MG63 (cell line): ENCODE measurements around the gene AGO1. TPM values are rescaled to one million over a fixed set of nuclear protein-coding genes. Genes with fewer than 3 reads are reported as not detected.
"Not testable (repeated sequence)": the region's sequence is repeated elsewhere in the genome, so short reads cannot be mapped to it uniquely, and the experiment has no call there.

Experiments
- DNase-seq: peaks from one replicate; pipeline ENCODE4 v3.0.0-alpha.2; 2020
- H3K27me3 ChIP-seq: fragments of 250-450 bp; sonication (Bioruptor Pico); 2 replicates; pipeline ENCODE4 v1.5.1; 2020; ENCODE audit warnings: mild to moderate bottlenecking, moderate library complexity
- H3K36me3 ChIP-seq: fragments of 250-450 bp; sonication (Bioruptor Pico); 2 replicates; pipeline ENCODE4 v1.5.1; 2020; ENCODE audit warnings: mild to moderate bottlenecking, moderate library complexity
- H3K4me3 ChIP-seq: fragments of 250-450 bp; sonication (Bioruptor Pico); 2 replicates; pipeline ENCODE4 v1.5.1; 2020; ENCODE audit warnings: mild to moderate bottlenecking, moderate library complexity
- H3K9me3 ChIP-seq: fragments of 250-450 bp; sonication (Bioruptor Pico); 2 replicates; pipeline ENCODE4 v1.5.1; 2020; ENCODE audit warnings: mild to moderate bottlenecking, moderate library complexity
- total RNA-seq: library from RNA; depleted of rRNA; stranded (reverse); fragments of >200 nt; shearing (Covaris generic); gene quantifications from 2 replicates; pipeline ENCODE4 v1.2.3, GENCODE V29; 2014; ENCODE audit warnings: low replicate concordance

Gene AGO1
- total RNA-seq, 1 experiment from 2014 or later = 8.8 TPM

GRCh38 chr1:35888255-35888654 is 5.2 kb downstream of the AGO1 start:
- Histone ChIP-seq H3K36me3 (peaks cover 5% of the 10 kb centered on the region; the same call in 1 of the 2 replicates), H3K4me3 (no peak overlapping the region), H3K9me3 (no peaks in the 10 kb centered on the region), H3K27me3 (no peaks in the 10 kb centered on the region)
- no peak for DNase-seq

DNA sequence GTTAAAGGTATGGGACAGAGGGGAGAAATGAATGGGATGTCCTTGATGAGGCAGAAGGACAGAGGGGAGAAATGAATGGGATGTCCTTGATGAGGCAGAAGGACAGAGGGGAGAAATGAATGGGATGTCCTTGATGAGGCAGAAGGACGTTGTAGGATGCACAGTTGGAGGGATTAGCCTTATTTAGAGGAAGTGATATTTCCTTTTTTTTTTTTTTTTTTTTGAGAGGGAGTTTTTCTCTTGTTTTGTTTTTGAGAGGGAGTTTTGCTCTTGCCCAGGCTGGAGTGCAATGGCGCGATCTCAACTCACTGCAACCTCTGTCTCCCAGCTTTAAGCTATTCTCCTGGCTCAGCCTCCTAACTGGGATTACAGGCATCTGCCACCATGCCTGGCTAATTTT is 6.0 kb downstream of the AGO1 start:
- H3K9me3 ChIP-seq, H3K27me3 ChIP-seq, DNase-seq, H3K4me3 ChIP-seq, H3K36me3 ChIP-seq: not testable (repeated sequence)

GRCh38 chr1:35893051-35893879 is 10.3 kb downstream of the AGO1 start:
- DNase-seq = no peak
- H3K4me3 ChIP-seq = no peak overlapping the region
- no peaks in the 10 kb centered on the region for H3K9me3 ChIP-seq
- H3K27me3 ChIP-seq = no peaks in the 10 kb centered on the region
- H3K36me3 ChIP-seq = peaks cover 11% of the 10 kb centered on the region

DNA sequence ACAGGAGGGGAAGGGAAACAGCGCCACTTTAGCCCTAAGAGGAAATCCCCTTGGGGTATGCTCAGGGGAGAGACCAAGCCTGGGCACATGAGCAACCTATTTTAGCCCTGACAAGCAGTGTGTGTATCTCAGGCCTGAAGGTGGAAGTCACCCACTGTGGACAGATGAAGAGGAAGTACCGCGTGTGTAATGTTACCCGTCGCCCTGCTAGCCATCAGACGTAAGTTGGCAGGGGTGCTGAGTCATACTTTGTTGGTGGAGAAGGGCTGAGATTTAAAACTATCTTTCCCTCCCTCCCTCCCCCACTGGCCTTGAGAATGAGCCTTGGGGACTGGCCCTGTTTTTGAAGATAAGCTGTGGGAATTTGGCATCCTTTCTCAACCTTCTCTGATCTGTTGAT is 11.2 kb downstream of the AGO1 start:
- DNase-seq = no peak
- Histone ChIP-seq H3K27me3 (no peaks in the 10 kb centered on the region), H3K9me3 (no peaks in the 10 kb centered on the region), H3K4me3 (no peak overlapping the region), H3K36me3 (peaks cover 11% of the 10 kb centered on the region)

DNA sequence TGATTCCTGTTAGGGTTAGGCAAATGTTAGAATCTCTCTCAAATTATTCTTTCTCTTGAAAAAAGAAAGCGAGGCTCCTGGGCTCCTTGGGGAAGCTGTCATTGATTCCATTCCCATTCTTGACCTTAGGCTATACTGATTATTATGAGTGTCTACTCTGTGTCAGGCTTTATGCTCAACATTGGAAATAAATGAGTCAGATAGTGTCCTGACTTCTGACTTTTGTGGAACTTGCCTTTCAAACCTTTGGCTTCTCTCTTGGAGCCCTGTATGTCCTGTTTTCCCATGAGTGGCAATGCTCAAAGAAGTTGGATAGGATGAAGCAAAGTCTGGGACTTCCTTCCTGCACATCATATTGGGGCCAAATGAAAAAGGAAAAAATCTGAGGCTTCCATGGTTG is 11.6 kb downstream of the AGO1 start:
- peaks cover 11% of the 10 kb centered on the region for H3K36me3 ChIP-seq
- DNase-seq = no peak
- no peak overlapping the region for H3K4me3 ChIP-seq
- H3K9me3 ChIP-seq = no peaks in the 10 kb centered on the region
- no peaks in the 10 kb centered on the region for H3K27me3 ChIP-seq

DNA sequence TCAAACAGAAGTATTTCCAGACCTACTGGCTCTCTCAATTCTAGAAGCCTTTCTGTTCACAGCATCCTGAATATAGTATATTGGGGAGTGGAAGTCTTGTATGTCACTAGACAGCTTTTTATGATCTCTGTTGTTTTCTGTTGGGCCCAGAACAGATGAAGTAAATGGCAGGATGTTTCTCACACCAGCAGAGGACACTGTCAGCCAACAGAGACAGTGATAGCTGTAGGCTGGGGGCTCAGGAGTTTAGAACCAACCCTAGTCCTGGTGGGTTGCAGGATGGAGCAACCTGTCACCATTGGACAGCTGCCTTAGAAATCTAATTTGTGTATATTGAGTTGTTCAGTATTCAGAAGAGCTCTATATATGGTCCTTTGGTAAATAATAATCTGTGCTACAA is 16.9 kb downstream of the AGO1 start:
- H3K4me3 ChIP-seq = no peak overlapping the region
- DNase-seq = no peak
- H3K36me3 ChIP-seq = peaks cover 10% of the 10 kb centered on the region
- H3K9me3 ChIP-seq = no peaks in the 10 kb centered on the region
- no peaks in the 10 kb centered on the region for H3K27me3 ChIP-seq

- no peak for DNase-seq
- H3K36me3 ChIP-seq = peaks cover 13% of the 10 kb centered on the region
- H3K27me3 ChIP-seq = no peaks in the 10 kb centered on the region
- H3K4me3 ChIP-seq = no peak overlapping the region
- H3K9me3 ChIP-seq = no peaks in the 10 kb centered on the region
These were observed 18.2 kb downstream of the AGO1 start for GRCh38 chr1:35901235-35901634.

DNA sequence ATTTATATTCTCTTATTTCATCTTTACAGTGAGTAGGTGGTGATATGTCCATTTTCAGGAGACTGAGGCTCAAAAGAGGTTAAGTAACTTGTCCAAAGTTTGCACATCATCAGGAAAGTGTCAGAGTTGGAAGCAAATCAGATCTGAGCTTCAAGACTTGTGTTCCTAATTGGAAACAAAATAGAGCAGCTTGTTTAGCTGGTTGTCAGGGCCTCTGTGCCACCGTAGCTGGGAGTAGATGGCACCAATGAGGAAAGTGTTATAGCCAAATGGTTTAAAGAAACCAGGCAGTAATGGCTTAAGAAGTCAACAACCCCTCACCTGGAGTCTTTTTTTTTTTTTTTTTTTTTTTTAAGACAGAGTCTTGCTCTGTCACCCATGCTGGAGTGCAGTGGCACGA is 19.7 kb downstream of the AGO1 start:
- Histone ChIP-seq H3K9me3 (no peaks in the 10 kb centered on the region), H3K4me3 (no peak overlapping the region), H3K27me3 (no peaks in the 10 kb centered on the region), H3K36me3 (peaks cover 7% of the 10 kb centered on the region)
- DNase-seq = no peak

- H3K4me3 ChIP-seq = no peak overlapping the region
- DNase-seq = no peak
- H3K27me3 ChIP-seq = no peaks in the 10 kb centered on the region
- peaks cover 42% of the 10 kb centered on the region for H3K36me3 ChIP-seq
- no peaks in the 10 kb centered on the region for H3K9me3 ChIP-seq
These were observed 31.7 kb downstream of the AGO1 start for GRCh38 chr1:35914717-35915116.

GRCh38 chr1:35915693-35916092 is 32.7 kb downstream of the AGO1 start:
- DNase-seq = no peak
- Histone ChIP-seq H3K4me3 (no peak overlapping the region), H3K27me3 (no peaks in the 10 kb centered on the region), H3K9me3 (no peaks in the 10 kb centered on the region), H3K36me3 (peaks cover 40% of the 10 kb centered on the region)

- no peak overlapping the region for H3K4me3 ChIP-seq
- peaks cover 4% of the 10 kb centered on the region; the same call in 1 of the 2 replicates for H3K36me3 ChIP-seq
- H3K27me3 ChIP-seq = no peaks in the 10 kb centered on the region
- no peak for DNase-seq
- H3K9me3 ChIP-seq = no peaks in the 10 kb centered on the region
These were observed 40.8 kb downstream of the AGO1 start for GRCh38 chr1:35923791-35924221.

GRCh38 chr1:35924838-35925237 is 41.8 kb downstream of the AGO1 start:
- H3K36me3 ChIP-seq = no peaks in the 10 kb centered on the region
- no peak for DNase-seq
- no peaks in the 10 kb centered on the region for H3K27me3 ChIP-seq
- no peak overlapping the region for H3K4me3 ChIP-seq
- H3K9me3 ChIP-seq = no peaks in the 10 kb centered on the region

GRCh38 chr1:35925741-35926140 is 42.7 kb downstream of the AGO1 start:
- no peaks in the 10 kb centered on the region for H3K27me3 ChIP-seq
- H3K36me3 ChIP-seq = no peaks in the 10 kb centered on the region
- H3K4me3 ChIP-seq = no peak overlapping the region
- H3K9me3 ChIP-seq = no peaks in the 10 kb centered on the region
- peak; percentile 81 for DNase-seq

GRCh38 chr1:35927472-35927871 is 44.5 kb downstream of the AGO1 start:
- Histone ChIP-seq H3K36me3 (no peaks in the 10 kb centered on the region), H3K4me3 (no peak overlapping the region), H3K27me3 (no peaks in the 10 kb centered on the region), H3K9me3 (no peaks in the 10 kb centered on the region)
- no peak for DNase-seq

DNA sequence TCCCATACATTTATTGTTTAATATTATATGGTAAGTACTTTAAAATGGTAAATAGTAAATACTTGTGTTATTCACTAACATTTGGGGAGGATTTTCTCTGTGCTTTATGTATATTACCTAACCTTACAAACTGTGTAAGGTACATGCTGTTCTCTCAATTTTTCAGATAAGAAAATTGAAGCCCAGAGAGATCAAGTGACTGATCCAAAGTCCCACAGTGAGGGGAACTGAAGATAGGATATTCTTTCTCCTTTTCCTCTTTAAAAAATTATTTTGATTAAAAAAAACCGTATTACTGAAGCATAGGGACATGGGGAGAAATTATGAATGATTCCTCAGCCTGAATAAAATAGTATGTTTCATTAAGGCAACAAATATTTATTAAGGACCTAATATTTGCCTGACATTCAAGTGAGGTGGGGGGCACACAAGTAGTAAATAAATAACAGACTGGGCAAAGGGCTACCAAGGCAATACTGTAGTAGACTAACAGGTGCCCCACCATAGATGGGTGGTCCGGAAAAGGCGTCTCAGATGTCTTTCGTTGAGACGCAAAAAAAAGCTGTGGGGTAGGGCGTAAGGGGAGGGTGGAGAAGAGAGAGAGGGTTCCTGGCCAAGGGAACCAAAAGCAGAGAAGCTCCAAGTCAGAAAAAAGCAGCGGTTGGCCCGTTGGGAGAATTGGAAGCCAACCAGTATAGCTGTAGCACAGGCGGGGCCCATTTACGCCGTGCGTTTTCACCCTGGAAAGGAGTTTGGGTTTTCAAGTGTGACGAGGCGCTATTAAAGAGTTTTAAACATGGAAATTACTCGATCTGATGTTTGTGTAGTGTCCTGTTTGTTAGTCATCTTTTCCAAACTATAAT is 47.0 kb downstream of the AGO1 start:
- DNase-seq = peak; percentile 63

GRCh38 chr1:35930593-35931445 is 47.8 kb downstream of the AGO1 start, which contains the start of gene AGO3:
Gene AGO3 (plus strand): TSS chr1:35931105. CDS start chr1:35931427, 322 bp downstream.
- no peaks in the 10 kb centered on the region for H3K36me3 ChIP-seq
- peak within 1 kb of the TSS; percentile 92 for H3K4me3 ChIP-seq
- H3K27me3 ChIP-seq = no peaks in the 10 kb centered on the region
- DNase-seq = peak; percentile 86
- H3K9me3 ChIP-seq = no peaks in the 10 kb centered on the region

More for the DNA sequence above, 47.0 kb downstream of the AGO1 start:
- H3K9me3 ChIP-seq = no peaks in the 10 kb centered on the region
- H3K36me3 ChIP-seq = no peaks in the 10 kb centered on the region
- H3K27me3 ChIP-seq = no peaks in the 10 kb centered on the region
- peak overlapping the region; percentile 92 for H3K4me3 ChIP-seq
